Superior temporal gyrus (tissue), 1 donor: ENCODE results near the gene PRDX5.

Experiments used
- DNase-seq: peaks from one replicate; pipeline ENCODE4 v3.0.0-alpha.2; 2016; ENCODE audit errors: extremely low spot score

The PRDX5 gene

GRCh38 chr11:64317961-64318765 is at the start of gene PRDX5:
Gene PRDX5 (plus strand): TSS chr11:64318121. CDS start chr11:64318216, 95 bp downstream.
- peak; percentile 98 for DNase-seq

DNA sequence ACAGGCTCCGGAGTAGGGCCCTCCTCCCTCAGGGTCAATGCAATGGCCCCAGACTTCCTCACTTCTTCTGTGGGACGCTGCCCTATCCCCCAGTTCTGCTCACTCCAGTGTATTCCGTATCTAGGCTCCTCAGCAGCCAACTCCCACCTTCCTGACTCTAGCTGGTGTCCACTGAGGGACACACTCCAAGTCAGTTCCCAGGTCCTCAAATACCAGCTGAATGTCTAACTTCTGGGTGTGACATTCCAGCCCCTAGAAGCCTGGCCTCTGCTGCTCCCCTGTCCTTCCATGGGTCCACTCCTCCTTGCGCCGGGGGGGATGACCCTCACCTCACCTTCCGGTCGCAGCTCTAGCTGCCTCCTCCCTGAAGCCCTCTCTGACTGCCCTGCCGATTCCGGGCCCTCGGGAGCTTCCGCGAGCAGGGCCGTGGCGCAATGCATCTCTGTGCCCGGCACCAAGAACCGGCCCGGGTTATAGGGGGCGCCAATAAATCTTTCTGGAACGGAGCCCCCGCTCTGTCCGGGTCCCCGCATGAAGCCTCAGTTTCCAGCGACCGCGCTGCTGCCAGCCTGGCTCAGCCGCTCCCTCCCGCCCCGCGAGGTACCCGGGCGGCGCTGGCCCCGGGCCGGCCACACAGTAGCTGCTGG is 48.9 kb upstream of the PRDX5 start:
- DNase-seq, result no peak

DNA sequence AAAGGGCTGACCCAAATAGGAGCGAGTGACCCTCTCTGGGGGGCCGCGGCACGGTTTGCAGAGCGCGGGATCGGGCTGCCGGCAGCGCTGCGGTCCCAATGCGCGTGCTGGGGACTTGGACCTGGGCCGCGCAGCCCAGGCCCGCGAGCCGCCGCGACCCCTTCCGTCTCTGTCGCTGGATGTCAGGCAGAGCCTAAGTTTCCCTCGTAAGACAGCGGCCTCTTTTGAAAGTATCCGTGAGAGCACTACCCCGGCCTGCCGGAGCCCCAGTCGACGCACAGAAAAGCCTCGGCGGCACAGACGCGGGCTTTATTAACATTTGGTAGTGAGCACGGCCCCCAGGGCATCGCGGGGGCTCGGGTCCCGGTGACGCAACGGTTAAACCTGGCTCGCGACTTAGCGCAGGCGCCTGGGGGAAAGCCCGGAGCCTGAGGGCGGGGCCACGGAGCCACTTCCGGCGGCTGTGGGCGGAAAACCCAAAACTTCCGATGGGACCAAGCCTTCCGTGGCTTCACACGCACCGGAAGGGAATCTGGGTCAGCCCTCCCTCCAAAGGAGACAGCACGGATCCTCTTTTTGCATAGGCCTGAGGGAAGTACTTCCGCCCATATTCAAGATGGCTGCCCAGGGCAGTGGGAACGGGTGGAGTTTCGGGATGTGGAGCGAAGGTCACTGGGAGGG is 48.2 kb upstream of the PRDX5 start:
- DNase-seq, result peak; percentile 100

DNA sequence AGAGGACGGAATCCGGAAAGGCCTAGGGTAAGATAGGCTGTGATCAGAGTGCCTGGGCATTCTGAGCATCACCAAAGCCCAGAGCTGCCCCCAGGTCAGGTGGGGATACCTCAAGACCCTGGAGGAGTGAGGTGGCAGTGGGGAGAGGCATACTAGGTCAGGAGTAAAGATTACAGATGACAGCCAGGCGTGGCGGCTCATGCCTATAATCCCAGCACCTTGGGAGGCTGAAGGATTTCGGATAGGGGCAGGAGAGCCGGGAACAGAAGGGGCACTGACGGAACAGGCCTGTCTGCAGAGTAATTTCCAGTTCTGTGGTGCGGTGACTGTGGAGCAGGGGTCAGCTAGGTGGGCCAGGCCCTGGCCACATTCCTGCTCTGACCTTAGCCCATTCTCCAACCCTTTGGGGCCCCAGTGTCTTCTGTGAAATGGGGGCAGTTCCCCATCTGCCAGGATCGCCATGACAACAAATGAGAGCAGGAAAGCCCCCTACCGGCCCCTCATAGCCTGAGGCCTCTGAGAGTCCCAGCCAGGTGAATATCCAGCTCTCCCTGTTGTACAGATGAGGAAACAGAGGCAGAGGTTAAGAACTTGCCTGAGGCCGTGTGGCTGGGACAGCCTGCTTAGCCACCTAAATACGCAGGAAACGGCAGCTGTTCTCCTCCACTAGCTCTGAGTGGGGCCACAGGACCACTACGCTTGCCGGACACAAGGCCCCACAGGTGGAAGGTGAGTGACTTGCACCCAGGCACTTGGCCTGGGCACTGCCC is 42.7 kb upstream of the PRDX5 start:
- no peak for DNase-seq

- DNase-seq, result no peak
Observed at GRCh38 chr11:64275841-64276240, 42.1 kb upstream of the PRDX5 start.

DNA sequence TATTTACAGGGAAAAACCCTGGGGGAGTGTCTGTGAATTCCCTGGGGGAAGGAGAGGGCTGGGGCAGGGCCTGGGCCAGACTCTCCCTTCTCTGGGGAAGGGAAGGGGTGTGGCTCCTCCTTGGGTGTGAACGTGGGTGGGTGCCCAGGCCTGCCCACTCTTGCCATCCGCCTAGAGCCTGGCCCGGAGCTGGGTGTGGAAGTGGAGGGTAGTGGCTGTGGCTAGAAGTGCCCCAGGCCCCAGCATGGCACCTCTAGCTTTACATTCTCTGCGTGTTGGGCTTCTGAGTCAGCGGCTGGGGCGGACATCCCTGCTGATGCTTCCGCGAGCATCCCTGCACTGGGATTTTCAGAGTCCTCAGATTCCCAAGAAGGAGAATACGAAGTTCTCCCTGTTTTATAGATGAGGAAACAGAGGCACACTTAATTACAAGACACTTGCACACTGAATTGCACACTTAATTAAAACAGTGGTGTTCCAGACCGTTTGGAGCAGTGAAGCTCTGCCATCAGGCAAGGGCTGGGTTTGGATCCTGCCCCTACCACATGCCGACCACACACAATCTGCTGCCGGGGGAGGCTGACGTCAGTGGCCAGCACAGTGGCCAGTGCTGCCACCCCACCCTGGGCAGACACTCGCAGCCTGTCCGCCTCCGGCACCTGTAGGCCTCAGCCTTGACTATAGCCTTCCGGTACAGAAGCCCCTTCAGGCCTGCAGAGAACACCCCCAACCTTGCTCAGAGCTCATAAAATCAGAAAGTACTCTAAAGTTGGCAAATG is 41.1 kb upstream of the PRDX5 start:
- no peak for DNase-seq

- DNase-seq, result no peak
Observed at GRCh38 chr11:64278576-64279190, 39.2 kb upstream of the PRDX5 start.

DNA sequence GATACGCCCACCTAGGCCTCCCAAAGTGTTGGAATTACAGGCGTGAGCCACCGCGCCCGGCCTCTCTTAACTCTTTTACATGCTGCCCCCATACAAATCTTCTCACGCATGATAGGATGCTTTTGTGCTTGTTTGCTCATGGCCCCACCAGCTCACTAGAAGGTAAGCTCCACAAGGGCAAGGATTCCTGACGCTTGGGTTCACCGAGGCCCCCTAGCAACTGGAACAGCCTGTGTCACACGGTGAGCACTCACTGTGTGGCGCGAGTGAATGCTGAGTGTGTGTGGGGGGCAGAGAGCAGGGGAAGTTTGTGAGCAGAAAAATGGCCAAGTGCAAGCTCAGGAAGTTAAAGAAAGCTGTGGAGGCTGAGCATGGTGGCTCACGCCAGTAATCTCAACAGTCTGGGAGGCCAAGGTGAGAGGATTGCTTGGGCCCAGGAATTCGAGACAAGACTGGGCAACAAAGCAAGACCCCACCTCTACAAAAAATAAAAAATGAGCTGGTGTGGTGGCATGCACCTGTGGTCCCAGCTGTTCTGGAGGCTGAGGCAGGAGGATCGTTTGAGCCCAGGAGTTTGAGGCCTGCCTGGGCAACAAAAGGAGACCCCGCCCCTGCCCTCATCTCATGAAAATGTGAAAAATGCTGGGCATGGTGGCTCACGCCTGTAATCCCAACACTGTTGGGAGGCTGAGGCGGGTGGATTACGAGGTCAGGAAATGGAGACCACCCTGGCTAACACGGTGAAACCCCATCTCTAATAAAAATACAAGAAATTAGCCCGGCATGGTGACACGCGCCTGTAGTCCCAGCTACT is 35.8 kb upstream of the PRDX5 start:
- no peak for DNase-seq

GRCh38 chr11:64283092-64283491 is 34.8 kb upstream of the PRDX5 start:
- DNase-seq, result no peak

GRCh38 chr11:64284048-64284961 is 33.6 kb upstream of the PRDX5 start, which contains the start of gene BAD:
Gene BAD (minus strand): TSS chr11:64284665. CDS start chr11:64284368, 297 bp downstream.
- peak; percentile 96 for DNase-seq

- DNase-seq, result peak; percentile 87
Observed at GRCh38 chr11:64284962-64285884, 32.7 kb upstream of the PRDX5 start, which contains the start of gene GPR137. Gene GPR137 (plus strand): TSS chr11:64285848. CDS start chr11:64286525, 677 bp downstream.

DNA sequence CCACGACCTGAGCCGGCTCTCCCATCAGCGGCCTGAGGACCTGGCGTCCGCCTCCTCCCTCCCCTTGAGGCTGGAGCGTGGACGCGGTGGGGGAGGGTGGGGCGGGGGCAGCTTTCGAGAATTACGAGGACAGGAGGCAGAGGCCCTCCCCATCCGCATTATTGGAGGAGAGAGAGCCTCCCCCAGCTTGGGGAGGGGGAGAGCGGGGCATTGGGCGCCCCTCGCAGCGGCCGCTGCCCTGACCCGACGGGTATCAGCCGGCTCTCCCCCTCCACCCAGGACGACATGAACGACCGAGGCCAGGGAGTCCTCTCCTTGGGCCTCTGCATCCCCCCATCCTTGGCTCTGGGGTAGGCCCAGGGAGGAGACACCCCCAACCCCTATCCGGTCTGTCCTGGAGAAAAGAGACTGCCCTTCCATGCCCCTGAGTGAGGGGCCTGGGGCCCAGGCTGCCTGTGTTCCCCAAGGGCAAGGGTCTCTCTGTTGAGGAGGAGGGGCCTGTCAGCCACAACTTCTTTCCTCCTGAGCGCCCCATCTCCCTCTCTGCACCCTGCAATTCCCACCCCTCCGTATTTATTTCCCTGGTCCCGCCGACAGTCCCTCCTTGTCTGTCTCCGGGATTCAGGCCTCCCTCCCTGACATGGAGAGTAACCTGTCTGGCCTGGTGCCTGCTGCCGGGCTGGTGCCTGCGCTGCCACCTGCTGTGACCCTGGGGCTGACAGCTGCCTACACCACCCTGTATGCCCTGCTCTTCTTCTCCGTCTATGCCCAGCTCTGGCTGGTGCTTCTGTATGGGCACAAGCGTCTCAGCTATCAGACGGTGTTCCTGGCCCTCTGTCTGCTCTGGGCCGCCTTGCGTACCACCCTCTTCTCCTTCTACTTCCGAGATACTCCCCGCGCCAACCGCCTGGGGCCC is 31.8 kb upstream of the PRDX5 start:
- no peak for DNase-seq

DNA sequence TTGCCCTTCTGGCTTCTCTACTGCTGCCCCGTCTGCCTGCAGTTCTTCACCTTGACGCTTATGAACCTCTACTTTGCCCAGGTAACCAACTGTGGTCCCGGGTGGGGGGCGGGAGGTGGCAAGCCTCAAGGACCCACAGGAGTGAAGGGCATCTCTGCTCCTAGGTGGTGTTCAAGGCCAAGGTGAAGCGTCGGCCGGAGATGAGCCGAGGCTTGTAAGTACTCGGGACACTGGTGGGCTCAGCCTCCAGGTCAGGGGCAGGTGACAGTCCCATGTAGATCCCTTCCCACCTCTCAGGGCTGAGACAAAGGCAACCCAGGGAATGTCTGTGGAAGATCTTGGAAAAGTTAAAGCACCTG is 31.1 kb upstream of the PRDX5 start:
- no peak for DNase-seq

GRCh38 chr11:64287676-64288352 is 30.1 kb upstream of the PRDX5 start:
- no peak for DNase-seq

DNA sequence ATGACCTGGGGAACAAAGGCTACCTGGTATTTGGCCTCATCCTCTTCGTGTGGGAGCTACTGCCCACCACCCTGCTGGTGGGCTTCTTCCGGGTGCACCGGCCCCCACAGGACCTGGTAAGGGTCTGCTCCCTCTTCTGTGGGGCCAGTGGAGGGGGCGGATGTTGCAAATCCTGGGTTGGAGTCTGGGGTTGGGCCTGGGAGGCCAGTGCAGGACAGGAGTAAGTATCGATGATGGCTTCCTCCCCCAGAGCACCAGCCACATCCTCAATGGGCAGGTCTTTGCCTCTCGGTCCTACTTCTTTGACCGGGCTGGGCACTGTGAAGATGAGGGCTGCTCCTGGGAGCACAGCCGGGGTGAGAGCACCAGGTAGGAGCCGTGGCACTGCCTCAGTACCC is 29.6 kb upstream of the PRDX5 start:
- no peak for DNase-seq
